HG03565 (cell line): ENCODE results near the gene INSL3.
A peak's percentile ranks its signal among the peaks of the same experiment; 100 is the strongest.

ENCODE experiments used
- ATAC-seq: cut with Tn5 transposase; IDR thresholded peaks from one replicate; pipeline ENCODE4 v1.9.1; 2021; ENCODE audit warnings: mild to moderate bottlenecking, moderate library complexity; ENCODE audit not compliant: unreplicated experiment

The INSL3 gene

GRCh38 chr19:17847538-17848366 is 26.4 kb upstream of the INSL3 start, which contains the start of gene JAK3:
Gene JAK3, minus strand, starts transcription at chr19:17847982. Its CDS starts 3,565 bp downstream, at chr19:17844417.
- peak; percentile 49 for ATAC-seq

GRCh38 chr19:17846146-17846545 is 24.8 kb upstream of the INSL3 start:
- no peak for ATAC-seq

- ATAC-seq = no peak
Measured at GRCh38 chr19:17843908-17844490, 22.7 kb upstream of the INSL3 start.

- ATAC-seq = no peak
Measured at GRCh38 chr19:17843292-17843827, 22.0 kb upstream of the INSL3 start.

GRCh38 chr19:17842663-17843291 is 21.5 kb upstream of the INSL3 start:
- no peak for ATAC-seq

GRCh38 chr19:17841810-17842662 is 20.7 kb upstream of the INSL3 start:
- no peak for ATAC-seq

- no peak for ATAC-seq
Measured at GRCh38 chr19:17841371-17841809, 20.1 kb upstream of the INSL3 start.

GRCh38 chr19:17840019-17840418 is 18.7 kb upstream of the INSL3 start:
- no peak for ATAC-seq

GRCh38 chr19:17837972-17838371 is 16.7 kb upstream of the INSL3 start:
- ATAC-seq = no peak

GRCh38 chr19:17836530-17836929 is 15.2 kb upstream of the INSL3 start:
- no peak for ATAC-seq

- no peak for ATAC-seq
Measured at GRCh38 chr19:17835182-17836006, 14.1 kb upstream of the INSL3 start.

GRCh38 chr19:17834350-17835181 is 13.2 kb upstream of the INSL3 start:
- no peak for ATAC-seq

GRCh38 chr19:17832443-17833208 is 11.3 kb upstream of the INSL3 start:
- ATAC-seq = no peak

GRCh38 chr19:17831419-17831888 is 10.1 kb upstream of the INSL3 start:
- ATAC-seq = no peak

GRCh38 chr19:17830567-17831418 is 9.5 kb upstream of the INSL3 start:
- no peak for ATAC-seq

GRCh38 chr19:17829855-17830566 is 8.7 kb upstream of the INSL3 start:
- ATAC-seq = no peak
